Neuronal stem cell (in vitro differentiated cells): ENCODE measurements around the gene GPATCH2L.

Source experiments
- DNase-seq: peaks from one replicate; pipeline ENCODE4 v3.0.0-alpha.2; 2013; ENCODE audit warnings: low spot score
- H2AFZ ChIP-seq: one replicate; pipeline ENCODE4 v1.6.1; 2013; ENCODE audit warnings: mild to moderate bottlenecking, low read length, inconsistent platforms
- H2AK5ac ChIP-seq: 2 replicates; pipeline ENCODE4 v1.6.1; 2013; ENCODE audit warnings: low read depth, mild to moderate bottlenecking, inconsistent platforms, low read length, moderate library complexity, mixed read lengths
- H2BK120ac ChIP-seq: 2 replicates; pipeline ENCODE4 v1.6.1; 2013; ENCODE audit warnings: low read depth, mild to moderate bottlenecking, inconsistent platforms, low read length, moderate library complexity, mixed read lengths
- H2BK12ac ChIP-seq: one replicate; pipeline ENCODE4 v1.6.1; 2013; ENCODE audit warnings: low read length, inconsistent platforms
- H2BK15ac ChIP-seq: 2 replicates; pipeline ENCODE4 v1.6.1; 2013; ENCODE audit warnings: mild to moderate bottlenecking, low read length, inconsistent platforms, mixed read lengths
- H2BK5ac ChIP-seq: one replicate; pipeline ENCODE4 v1.6.1; 2013; ENCODE audit warnings: inconsistent platforms, mild to moderate bottlenecking, low read length, moderate library complexity
- H3K14ac ChIP-seq: one replicate; pipeline ENCODE4 v1.6.1; 2013; ENCODE audit warnings: low read length, inconsistent platforms
- H3K18ac ChIP-seq: 2 replicates; pipeline ENCODE4 v1.6.1; 2013; ENCODE audit warnings: low read length, inconsistent platforms
- H3K23ac ChIP-seq: 2 replicates; pipeline ENCODE4 v1.6.1; 2013; ENCODE audit warnings: low read depth, mild to moderate bottlenecking, mixed read lengths, low read length, inconsistent platforms; ENCODE audit not compliant: poor library complexity
- H3K27ac ChIP-seq: replicated peaks from 3 replicates; pipeline ENCODE4 v1.5.1; 2013; ENCODE audit warnings: low read length, inconsistent platforms
- H3K27me3 ChIP-seq, 3 experiments: 2 replicates each; pipeline ENCODE4 v1.6.1; 2013; ENCODE audit warnings: low read length in 3 of 3, mild to moderate bottlenecking in 2 of 3, inconsistent platforms in 1 of 3, low read depth in 1 of 3, mixed read lengths in 1 of 3, moderate library complexity in 1 of 3; ENCODE audit not compliant: control insufficient read depth in 3 of 3, insufficient read depth in 3 of 3
- H3K36me3 ChIP-seq, 2 donors: replicated peaks in 1 of 2; 2 replicates each; pipeline ENCODE4 v1.6.1; 2013; ENCODE audit warnings: low read length in 2 of 2; ENCODE audit not compliant: control insufficient read depth in 2 of 2, insufficient read depth in 2 of 2
- H3K4ac ChIP-seq: 2 replicates; pipeline ENCODE4 v1.6.1; 2013; ENCODE audit warnings: inconsistent platforms, mild to moderate bottlenecking, low read length, moderate library complexity
- H3K4me1 ChIP-seq, 2 donors: 1 replicate in 1 of 2; 2 replicates in 1 of 2; pipeline ENCODE4 v1.6.1; 2013; ENCODE audit warnings: low read length in 2 of 2, low read depth in 1 of 2; ENCODE audit not compliant: control insufficient read depth in 2 of 2, insufficient read depth in 1 of 2
- H3K4me2 ChIP-seq: one replicate; pipeline ENCODE4 v1.6.1; 2013; ENCODE audit warnings: mild to moderate bottlenecking, low read length, inconsistent platforms; ENCODE audit not compliant: insufficient read depth, poor library complexity, severe bottlenecking
- H3K4me3 ChIP-seq, 2 donors: 2 replicates each; pipeline ENCODE4 v1.5.1; 2013; ENCODE audit warnings: low read length in 2 of 2, mild to moderate bottlenecking in 2 of 2, inconsistent platforms in 1 of 2, moderate library complexity in 1 of 2
- H3K79me1 ChIP-seq: one replicate; pipeline ENCODE4 v1.6.1; 2013; ENCODE audit warnings: low read depth, mild to moderate bottlenecking, inconsistent platforms, low read length, moderate library complexity
- H3K9ac ChIP-seq: one replicate; pipeline ENCODE4 v1.6.1; 2013; ENCODE audit warnings: mild to moderate bottlenecking, low read depth, low read length, inconsistent platforms; ENCODE audit not compliant: poor library complexity
- H3K9me3 ChIP-seq, 2 donors: replicated peaks in 1 of 2; 2 replicates each; pipeline versions ENCODE3 to v1.6.1; 2013; ENCODE audit warnings: low read length in 2 of 2, mild to moderate bottlenecking in 2 of 2, inconsistent platforms in 1 of 2, low read depth in 1 of 2, mixed read lengths in 1 of 2, moderate library complexity in 1 of 2; ENCODE audit not compliant: control insufficient read depth in 2 of 2, insufficient read depth in 1 of 2
- H4K8ac ChIP-seq: one replicate; pipeline ENCODE4 v1.6.1; 2013; ENCODE audit warnings: low read depth, mild to moderate bottlenecking, inconsistent platforms, low read length, moderate library complexity
- H4K91ac ChIP-seq: one replicate; pipeline ENCODE4 v1.6.1; 2013; ENCODE audit warnings: low read length, low read depth, mild to moderate bottlenecking, inconsistent platforms; ENCODE audit not compliant: poor library complexity
- WGBS, 2 donors: extraction: QIAGEN DNeasy Blood & Tissue Kit; methylation state at CpG; one replicate each; pipeline ENCODE4 v1.1.7; 2013; ENCODE audit warnings: missing lambda C conversion rate in 2 of 2, mixed read lengths in 1 of 2; ENCODE audit not compliant: insufficient read length in 2 of 2, insufficient replicate concordance in 1 of 2; ENCODE audit errors: extremely low coverage in 2 of 2; 5-methylcytosine and 5-hydroxymethylcytosine counted together

The GPATCH2L gene

GRCh38 chr14:76133103-76133502 is 18.6 kb upstream of the GPATCH2L start:
- Histone ChIP-seq H2AFZ (no peak overlapping the region), H3K27me3 (peaks cover 0 to 82% (median 40%) of the 10 kb centered on the region in 3 experiments)

GRCh38 chr14:76134231-76134630 is 17.5 kb upstream of the GPATCH2L start:
- peaks cover 0 to 89% (median 41%) of the 10 kb centered on the region in 3 experiments for H3K27me3 ChIP-seq

More at GRCh38 chr14:76133103-76133502, 18.6 kb upstream of the GPATCH2L start:
- Histone ChIP-seq H3K23ac (no peak overlapping the region), H3K4me3 (no peak overlapping the region), H3K4me2 (no peak overlapping the region), H2BK12ac (no peak overlapping the region), H3K14ac (no peak overlapping the region), H3K36me3 (no peaks in the 10 kb centered on the region), H2BK120ac (no peak overlapping the region), H4K91ac (no peak overlapping the region), H2BK5ac (no peak overlapping the region), H2BK15ac (no peak overlapping the region), H4K8ac (no peak overlapping the region), H3K9ac (no peak overlapping the region), H2AK5ac (no peak overlapping the region), H3K4ac (no peak overlapping the region), H3K18ac (no peak overlapping the region), H3K9me3 (no peaks in the 10 kb centered on the region), H3K4me1 (peaks cover 0 to 7% of the 10 kb centered on the region in 2 donors), H3K27ac (no peak overlapping the region), H3K79me1 (no peaks in the 10 kb centered on the region)
- peak; percentile 67 for DNase-seq
- WGBS, 2 donors = no CpG with 5 or more reads among the region's 4 CpGs

GRCh38 chr14:76135722-76136121 is 16.0 kb upstream of the GPATCH2L start:
- H3K4me3 ChIP-seq = no peak overlapping the region
- no peak overlapping the region for H3K4ac ChIP-seq
- H3K18ac ChIP-seq = no peak overlapping the region
- H3K9me3 ChIP-seq = no peaks in the 10 kb centered on the region
- no peak overlapping the region for H2AFZ ChIP-seq
- DNase-seq = no peak
- H2BK5ac ChIP-seq = no peak overlapping the region
- H3K27me3 ChIP-seq = peaks cover 0 to 93% (median 38%) of the 10 kb centered on the region in 3 experiments
- H2AK5ac ChIP-seq = no peak overlapping the region
- no peak overlapping the region for H4K8ac ChIP-seq
- no peak overlapping the region for H3K4me2 ChIP-seq
- no peak overlapping the region for H3K23ac ChIP-seq
- no peaks in the 10 kb centered on the region for H3K36me3 ChIP-seq
- no peak overlapping the region for H2BK12ac ChIP-seq
- H3K79me1 ChIP-seq = no peaks in the 10 kb centered on the region
- H3K4me1 ChIP-seq = peaks cover 0 to 10% of the 10 kb centered on the region in 2 donors
- H2BK120ac ChIP-seq = no peak overlapping the region
- no peak overlapping the region for H4K91ac ChIP-seq
- no peak overlapping the region for H3K27ac ChIP-seq
- no peak overlapping the region for H3K9ac ChIP-seq
- H2BK15ac ChIP-seq = no peak overlapping the region
- WGBS, 2 donors = no CpG with 5 or more reads among the region's 7 CpGs
- no peak overlapping the region for H3K14ac ChIP-seq

More at GRCh38 chr14:76134231-76134630, 17.5 kb upstream of the GPATCH2L start:
- H3K18ac ChIP-seq = no peak overlapping the region
- peaks cover 0 to 10% of the 10 kb centered on the region in 2 donors for H3K4me1 ChIP-seq
- no peak overlapping the region for H4K91ac ChIP-seq
- no peak overlapping the region for H3K4ac ChIP-seq
- H3K9ac ChIP-seq = no peak overlapping the region
- H3K23ac ChIP-seq = no peak overlapping the region
- no peak overlapping the region for H2BK12ac ChIP-seq
- H2AFZ ChIP-seq = no peak overlapping the region
- no peak overlapping the region for H4K8ac ChIP-seq
- no CpG with 5 or more reads among the region's 19 CpGs for WGBS, 2 donors
- no peaks in the 10 kb centered on the region for H3K79me1 ChIP-seq
- no peak overlapping the region for H2BK15ac ChIP-seq
- no peak for DNase-seq
- H3K9me3 ChIP-seq = no peaks in the 10 kb centered on the region
- H3K14ac ChIP-seq = no peak overlapping the region
- no peak overlapping the region for H2AK5ac ChIP-seq
- no peak overlapping the region for H2BK120ac ChIP-seq
- no peaks in the 10 kb centered on the region for H3K36me3 ChIP-seq
- H2BK5ac ChIP-seq = no peak overlapping the region
- no peak overlapping the region for H3K4me2 ChIP-seq
- no peak overlapping the region for H3K4me3 ChIP-seq
- no peak overlapping the region for H3K27ac ChIP-seq

- no peak overlapping the region for H3K4me2 ChIP-seq
- no peak overlapping the region for H2AK5ac ChIP-seq
- H2BK15ac ChIP-seq = no peak overlapping the region
- no peak overlapping the region for H3K27ac ChIP-seq
- H3K9ac ChIP-seq = no peak overlapping the region
- H3K9me3 ChIP-seq = no peaks in the 10 kb centered on the region
- DNase-seq = no peak
- H4K91ac ChIP-seq = no peak overlapping the region
- H2BK5ac ChIP-seq = no peak overlapping the region
- no peaks in the 10 kb centered on the region for H3K36me3 ChIP-seq
- peaks cover 0 to 9% of the 10 kb centered on the region in 2 donors for H3K4me1 ChIP-seq
- no peaks in the 10 kb centered on the region for H3K79me1 ChIP-seq
- 100% methylated on average over 2 of the region's 13 CpGs; no CpG with 5 or more reads in 1 of the 2 donors for WGBS, 2 donors
- no peak overlapping the region for H2BK12ac ChIP-seq
- no peak overlapping the region for H2BK120ac ChIP-seq
- H3K27me3 ChIP-seq = peaks cover 0 to 85% (median 31%) of the 10 kb centered on the region in 3 experiments
- H2AFZ ChIP-seq = peak overlapping the region; percentile 54
- no peak overlapping the region for H3K4ac ChIP-seq
- no peak overlapping the region for H3K18ac ChIP-seq
- H4K8ac ChIP-seq = no peak overlapping the region
- H3K4me3 ChIP-seq = no peak overlapping the region
- no peak overlapping the region for H3K14ac ChIP-seq
- no peak overlapping the region for H3K23ac ChIP-seq
Measured at GRCh38 chr14:76136476-76137110, 15.1 kb upstream of the GPATCH2L start.
